Measurements from ENCODE around the gene PARD3B. TPM values are rescaled to one million over a fixed set of nuclear protein-coding genes. Genes with fewer than 3 reads are reported as not detected.

PARD3B gene
- total RNA-seq, 1 donor from 2014 or later = 4.3 TPM

- ATAC-seq = no peak
Measured at GRCh38 chr2:205161156-205161839, 616.0 kb downstream of the PARD3B start.

GRCh38 chr2:205166745-205167144 lies 621.5 kb downstream of the PARD3B start:
- no peak for ATAC-seq

GRCh38 chr2:205169012-205169411 lies 623.7 kb downstream of the PARD3B start:
- no peak for ATAC-seq

GRCh38 chr2:205169464-205169863 lies 624.2 kb downstream of the PARD3B start:
- ATAC-seq = no peak

- ATAC-seq = no peak
Measured at GRCh38 chr2:205170399-205170798, 625.1 kb downstream of the PARD3B start.

GRCh38 chr2:205171261-205171940 lies 626.1 kb downstream of the PARD3B start:
- no peak for ATAC-seq

GRCh38 chr2:205175831-205176230 lies 630.6 kb downstream of the PARD3B start:
- ATAC-seq = no peak

GRCh38 chr2:205176546-205176945 lies 631.3 kb downstream of the PARD3B start:
- no peak for ATAC-seq

- no peak for ATAC-seq
Measured at GRCh38 chr2:205177546-205177945, 632.3 kb downstream of the PARD3B start.

- no peak for ATAC-seq
Measured at GRCh38 chr2:205180730-205181129, 635.5 kb downstream of the PARD3B start.

- ATAC-seq = no peak
Measured at GRCh38 chr2:205187731-205188130, 642.5 kb downstream of the PARD3B start.

GRCh38 chr2:205188239-205189138 lies 643.2 kb downstream of the PARD3B start:
- ATAC-seq = no peak

GRCh38 chr2:205189301-205189700 lies 644.0 kb downstream of the PARD3B start:
- ATAC-seq = no peak

GRCh38 chr2:205190528-205190927 lies 645.3 kb downstream of the PARD3B start:
- ATAC-seq = no peak

GRCh38 chr2:205193125-205193835 lies 648.0 kb downstream of the PARD3B start:
- ATAC-seq = no peak

- no peak for ATAC-seq
Measured at GRCh38 chr2:205193836-205194228, 648.6 kb downstream of the PARD3B start.

GRCh38 chr2:205197468-205198139 lies 652.3 kb downstream of the PARD3B start:
- no peak for ATAC-seq

GRCh38 chr2:205198140-205198525 lies 652.9 kb downstream of the PARD3B start:
- ATAC-seq = no peak

- no peak for ATAC-seq
Measured at GRCh38 chr2:205199165-205199850, 654.0 kb downstream of the PARD3B start.

- no peak for ATAC-seq
Measured at GRCh38 chr2:205210494-205210893, 665.2 kb downstream of the PARD3B start.

- ATAC-seq = peak; percentile 52
Measured at GRCh38 chr2:205212357-205212756, 667.1 kb downstream of the PARD3B start.

Measured in esophagus mucosa (tissue), 1 donor.